ENCODE data around the gene PRCP. TPM values are rescaled to one million over a fixed set of nuclear protein-coding genes. Genes with fewer than 3 reads are reported as not detected.
A peak's percentile ranks its signal among the peaks of the same experiment; 100 is the strongest.

PRCP gene
- total and polyA plus RNA-seq, 11 donors, result 21.2 to 99.4 (median 44.0) TPM

DNA sequence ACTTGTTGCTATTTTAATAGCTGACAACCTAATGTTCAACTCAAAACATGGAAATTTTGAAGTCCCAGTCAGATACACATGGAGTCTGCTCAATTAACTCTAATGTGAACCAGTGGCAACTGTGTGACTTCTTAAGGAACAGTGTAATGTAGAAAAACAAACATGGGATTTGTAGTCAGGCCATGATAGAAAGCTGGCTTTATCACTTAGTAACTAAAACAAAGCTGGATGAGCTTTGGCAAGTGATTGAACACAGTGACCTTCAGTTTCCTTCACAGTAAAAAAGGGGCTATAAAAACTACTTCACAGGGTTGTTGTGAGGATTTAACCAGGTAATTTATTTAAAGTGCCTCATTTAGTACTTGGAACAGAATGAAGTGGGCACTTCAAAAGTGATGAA, 62.6 kb downstream of the PRCP start:
- H3K9me3 ChIP-seq, result no peaks in the 10 kb centered on the region
- no peak for DNase-seq
- H3K4me3 ChIP-seq, result no peak overlapping the region
- peaks cover 0 to 76% (median 56%) of the 10 kb centered on the region in 9 donors for H3K36me3 ChIP-seq
- peak in 1 of 4 donors; percentile 36 for ATAC-seq
- peaks cover 0 to 15% (median 3%) of the 10 kb centered on the region in 12 donors for H3K4me1 ChIP-seq
- TF ChIP-seq, protein P1, sequence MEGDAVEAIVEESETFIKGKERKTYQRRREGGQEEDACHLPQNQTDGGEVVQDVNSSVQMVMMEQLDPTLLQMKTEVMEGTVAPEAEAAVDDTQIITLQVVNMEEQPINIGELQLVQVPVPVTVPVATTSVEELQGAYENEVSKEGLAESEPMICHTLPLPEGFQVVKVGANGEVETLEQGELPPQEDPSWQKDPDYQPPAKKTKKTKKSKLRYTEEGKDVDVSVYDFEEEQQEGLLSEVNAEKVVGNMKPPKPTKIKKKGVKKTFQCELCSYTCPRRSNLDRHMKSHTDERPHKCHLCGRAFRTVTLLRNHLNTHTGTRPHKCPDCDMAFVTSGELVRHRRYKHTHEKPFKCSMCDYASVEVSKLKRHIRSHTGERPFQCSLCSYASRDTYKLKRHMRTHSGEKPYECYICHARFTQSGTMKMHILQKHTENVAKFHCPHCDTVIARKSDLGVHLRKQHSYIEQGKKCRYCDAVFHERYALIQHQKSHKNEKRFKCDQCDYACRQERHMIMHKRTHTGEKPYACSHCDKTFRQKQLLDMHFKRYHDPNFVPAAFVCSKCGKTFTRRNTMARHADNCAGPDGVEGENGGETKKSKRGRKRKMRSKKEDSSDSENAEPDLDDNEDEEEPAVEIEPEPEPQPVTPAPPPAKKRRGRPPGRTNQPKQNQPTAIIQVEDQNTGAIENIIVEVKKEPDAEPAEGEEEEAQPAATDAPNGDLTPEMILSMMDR (IDR thresholded peaks at IDR 0.05), result no peak
- TF ChIP-seq POLR2A (IDR thresholded peaks at IDR 0.05), result no peak
- intact Hi-C loops (cut with DNase I), result no loop called here
- no peak overlapping the region for H3K27ac ChIP-seq
- H3K27me3 ChIP-seq, result no peaks in the 10 kb centered on the region

DNA sequence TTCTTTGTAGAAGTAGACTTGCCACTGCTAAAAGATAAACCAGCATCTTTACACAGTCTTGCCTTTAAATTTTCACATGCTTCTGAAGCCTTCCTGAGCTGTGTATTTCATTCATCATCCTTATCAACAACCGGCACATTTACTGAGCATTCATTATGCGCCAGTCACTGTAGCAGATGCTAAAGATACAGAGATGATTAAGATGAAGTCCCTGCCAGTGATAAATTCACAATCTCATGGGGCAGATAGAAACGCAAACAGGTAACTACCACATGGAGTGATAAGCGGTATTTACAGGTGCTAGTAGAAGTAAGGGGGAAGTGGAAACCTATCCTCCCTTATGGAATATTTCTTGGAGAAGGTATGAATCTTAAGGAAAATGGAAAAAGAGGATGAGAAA, 67.2 kb downstream of the PRCP start:
- ATAC-seq (no peak), DNase-seq (no peak)
- WGBS, 4 donors, result 92 to 96% (median 93%) methylated on average over 4 of the region's 4 CpGs
- peaks cover 0 to 60% (median 40%) of the 10 kb centered on the region in 9 donors for H3K36me3 ChIP-seq
- TF ChIP-seq, protein P1 (IDR thresholded peaks at IDR 0.05), result no peak
- TF ChIP-seq POLR2A (IDR thresholded peaks at IDR 0.05), result no peak
- H3K4me3 ChIP-seq, result no peak overlapping the region
- H3K27me3 ChIP-seq, result no peaks in the 10 kb centered on the region
- H3K4me1 ChIP-seq, result peaks cover 0 to 3% (median 0%) of the 10 kb centered on the region in 12 donors
- intact Hi-C loops (cut with DNase I), result no loop called here
- H3K9me3 ChIP-seq, result no peaks in the 10 kb centered on the region
- no peak overlapping the region for H3K27ac ChIP-seq

DNA sequence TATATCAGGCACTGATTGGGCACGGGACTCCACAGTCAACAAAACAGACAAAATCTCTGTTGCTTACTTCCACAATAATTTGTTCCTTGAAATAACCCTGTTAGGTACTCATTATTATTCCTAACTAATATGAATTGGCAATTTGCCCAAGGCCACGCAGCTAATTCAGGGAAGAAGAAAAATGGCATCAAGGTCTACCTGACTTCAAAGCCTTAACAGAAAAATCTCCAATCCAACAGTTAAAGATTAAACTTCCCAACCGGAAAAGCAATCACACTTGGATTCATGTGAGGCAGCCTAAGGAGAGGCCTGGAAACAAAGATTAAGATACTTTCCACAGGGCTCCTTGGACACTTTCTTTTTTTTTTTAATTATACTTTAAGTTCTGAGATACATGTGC, 68.9 kb downstream of the PRCP start:
- intact Hi-C loops (cut with DNase I), result no loop called here
- Histone ChIP-seq H3K9me3 (no peaks in the 10 kb centered on the region), H3K4me1 (no peaks in the 10 kb centered on the region), H3K4me3 (no peak overlapping the region), H3K27ac (no peak overlapping the region), H3K27me3 (no peaks in the 10 kb centered on the region), H3K36me3 (peaks cover 0 to 47% (median 24%) of the 10 kb centered on the region in 9 donors)
- TF ChIP-seq, protein P1 (IDR thresholded peaks at IDR 0.05), result no peak
- TF ChIP-seq POLR2A (IDR thresholded peaks at IDR 0.05), result no peak
- ATAC-seq, result no peak
- 85 to 90% (median 85%) methylated on average over 3 of the region's 3 CpGs for whole genome bisulfite sequencing, 4 donors
- DNase-seq, result no peak

DNA sequence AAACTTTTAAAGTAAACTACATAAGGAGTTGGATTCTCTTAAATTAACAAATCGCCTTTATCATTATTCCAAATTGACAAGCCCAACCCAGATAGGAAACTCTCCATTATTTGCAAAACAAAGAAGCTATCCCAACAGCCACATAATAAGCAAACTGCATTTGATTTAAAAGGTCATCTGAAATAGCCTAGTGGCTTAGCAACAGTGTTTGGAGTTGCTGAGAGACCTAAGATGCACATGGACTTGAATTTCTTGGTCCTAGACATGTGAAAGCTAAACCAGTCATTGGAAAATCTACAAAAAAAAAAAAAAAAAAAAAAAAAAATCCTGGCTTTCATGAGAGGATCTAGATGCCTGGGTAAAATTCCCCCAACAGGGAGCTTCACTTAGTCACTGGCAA, 69.5 kb downstream of the PRCP start:
- no peak overlapping the region for H3K4me3 ChIP-seq
- no peak overlapping the region for H3K27ac ChIP-seq
- H3K9me3 ChIP-seq, result no peaks in the 10 kb centered on the region
- no peaks in the 10 kb centered on the region for H3K4me1 ChIP-seq
- H3K36me3 ChIP-seq, result peaks cover 0 to 41% (median 23%) of the 10 kb centered on the region in 9 donors
- no peak for TF ChIP-seq POLR2A (IDR thresholded peaks at IDR 0.05)
- TF ChIP-seq, protein P1 (IDR thresholded peaks at IDR 0.05), result no peak
- ATAC-seq, result no peak
- WGBS, 4 donors, result 98 to 100% (median 98%) methylated on average over 1 of the region's 1 CpG
- intact Hi-C loops (cut with DNase I), result no loop called here
- no peak for DNase-seq
- no peaks in the 10 kb centered on the region for H3K27me3 ChIP-seq
